Measurements from ENCODE around the gene ADORA1. TPM values are rescaled to one million over a fixed set of nuclear protein-coding genes. Genes with fewer than 3 reads are reported as not detected.

Gene ADORA1
- polyA plus RNA-seq, 1 donor (not counting 4 experiments of a cell fraction or from before 2014, with no cell fraction given): 0.09 TPM

GRCh38 chr1:203201516-203202205, 74.1 kb downstream of the ADORA1 start:
- Histone ChIP-seq H3K36me3 (ENCODE audit: control insufficient read depth in 2 of 2, extremely low read depth in 1 of 2, insufficient read depth in 2 of 2, low read length in 2 of 2) (no peaks in the 10 kb centered on the region), H3K4me1 (ENCODE audit: control insufficient read depth, extremely low read depth, insufficient read depth, low read length) (no peaks in the 10 kb centered on the region), H2AFZ (ENCODE audit: control insufficient read depth, low read length) (no peak overlapping the region), H3K27ac (ENCODE audit: control insufficient read depth, insufficient read depth, low read length) (no peak overlapping the region), H3K9me1 (ENCODE audit: control insufficient read depth, extremely low read depth, insufficient read depth, low read length) (no peaks in the 10 kb centered on the region), H3K4me2 (ENCODE audit: control insufficient read depth, extremely low read depth, insufficient read depth, low read depth, low read length) (no peak overlapping the region), H3K9ac (ENCODE audit: control insufficient read depth, extremely low read depth, insufficient read depth, low read length) (no peak overlapping the region), H3K9me3 (ENCODE audit: control insufficient read depth, low read depth, low read length) (no peaks in the 10 kb centered on the region), H3K4me3 (ENCODE audit: control insufficient read depth in 2 of 3, extremely low read depth in 1 of 3, insufficient read depth in 2 of 3, low read depth in 1 of 3, low read length in 3 of 3) (no peak overlapping the region), H3K27me3 (ENCODE audit: control insufficient read depth, extremely low read depth, insufficient read depth, low read length) (peaks cover 5% of the 10 kb centered on the region), H3K79me2 (ENCODE audit: control insufficient read depth, insufficient read depth, low read length) (no peaks in the 10 kb centered on the region), H4K20me1 (ENCODE audit: control insufficient read depth, extremely low read depth, insufficient read depth, low read length) (no peaks in the 10 kb centered on the region)
- TF ChIP-seq, protein P1, sequence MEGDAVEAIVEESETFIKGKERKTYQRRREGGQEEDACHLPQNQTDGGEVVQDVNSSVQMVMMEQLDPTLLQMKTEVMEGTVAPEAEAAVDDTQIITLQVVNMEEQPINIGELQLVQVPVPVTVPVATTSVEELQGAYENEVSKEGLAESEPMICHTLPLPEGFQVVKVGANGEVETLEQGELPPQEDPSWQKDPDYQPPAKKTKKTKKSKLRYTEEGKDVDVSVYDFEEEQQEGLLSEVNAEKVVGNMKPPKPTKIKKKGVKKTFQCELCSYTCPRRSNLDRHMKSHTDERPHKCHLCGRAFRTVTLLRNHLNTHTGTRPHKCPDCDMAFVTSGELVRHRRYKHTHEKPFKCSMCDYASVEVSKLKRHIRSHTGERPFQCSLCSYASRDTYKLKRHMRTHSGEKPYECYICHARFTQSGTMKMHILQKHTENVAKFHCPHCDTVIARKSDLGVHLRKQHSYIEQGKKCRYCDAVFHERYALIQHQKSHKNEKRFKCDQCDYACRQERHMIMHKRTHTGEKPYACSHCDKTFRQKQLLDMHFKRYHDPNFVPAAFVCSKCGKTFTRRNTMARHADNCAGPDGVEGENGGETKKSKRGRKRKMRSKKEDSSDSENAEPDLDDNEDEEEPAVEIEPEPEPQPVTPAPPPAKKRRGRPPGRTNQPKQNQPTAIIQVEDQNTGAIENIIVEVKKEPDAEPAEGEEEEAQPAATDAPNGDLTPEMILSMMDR (optimal IDR thresholded peaks at IDR 0.05 in 1 of 3, IDR thresholded peaks at IDR 0.05 in 1 of 3, conservative IDR thresholded peaks at IDR 0.05 in 1 of 3; ENCODE audit: extremely low read depth in 1 of 3, insufficient read depth in 2 of 3, low read length in 3 of 3): no peak
- TF ChIP-seq EZH2 (IDR thresholded peaks at IDR 0.05; ENCODE audit: low read length): no peak
- dilution Hi-C loops (cut with MboI; ENCODE audit: extremely low pct_ligation_motif_present, low sequenced_read_pairs): no loop called here
- no peak for FAIRE-seq
- no peak for DNase-seq (ENCODE audit: low read depth, low spot score)

GRCh38 chr1:203202431-203203245, 75.1 kb downstream of the ADORA1 start:
- H3K9me3 ChIP-seq (ENCODE audit: control insufficient read depth, low read depth, low read length): no peaks in the 10 kb centered on the region
- H3K4me1 ChIP-seq (ENCODE audit: control insufficient read depth, extremely low read depth, insufficient read depth, low read length): no peaks in the 10 kb centered on the region
- dilution Hi-C loops (cut with MboI; ENCODE audit: extremely low pct_ligation_motif_present, low sequenced_read_pairs): no loop called here
- no peaks in the 10 kb centered on the region for H3K9me1 ChIP-seq (ENCODE audit: control insufficient read depth, extremely low read depth, insufficient read depth, low read length)
- no peak overlapping the region for H3K27ac ChIP-seq (ENCODE audit: control insufficient read depth, insufficient read depth, low read length)
- H3K27me3 ChIP-seq (ENCODE audit: control insufficient read depth, extremely low read depth, insufficient read depth, low read length): peaks cover 5% of the 10 kb centered on the region
- TF ChIP-seq EZH2 (IDR thresholded peaks at IDR 0.05; ENCODE audit: low read length): no peak
- TF ChIP-seq, protein P1 (optimal IDR thresholded peaks at IDR 0.05 in 1 of 3, IDR thresholded peaks at IDR 0.05 in 1 of 3, conservative IDR thresholded peaks at IDR 0.05 in 1 of 3; ENCODE audit: extremely low read depth in 1 of 3, insufficient read depth in 2 of 3, low read length in 3 of 3): no peak
- DNase-seq (ENCODE audit: low read depth, low spot score) (no peak), FAIRE-seq (no peak)
- no peaks in the 10 kb centered on the region for H4K20me1 ChIP-seq (ENCODE audit: control insufficient read depth, extremely low read depth, insufficient read depth, low read length)
- H3K4me2 ChIP-seq (ENCODE audit: control insufficient read depth, extremely low read depth, insufficient read depth, low read depth, low read length): no peak overlapping the region
- H3K79me2 ChIP-seq (ENCODE audit: control insufficient read depth, insufficient read depth, low read length): no peaks in the 10 kb centered on the region
- no peak overlapping the region for H2AFZ ChIP-seq (ENCODE audit: control insufficient read depth, low read length)
- H3K4me3 ChIP-seq (ENCODE audit: control insufficient read depth in 2 of 3, extremely low read depth in 1 of 3, insufficient read depth in 2 of 3, low read depth in 1 of 3, low read length in 3 of 3): no peak overlapping the region
- H3K36me3 ChIP-seq (ENCODE audit: control insufficient read depth in 2 of 2, extremely low read depth in 1 of 2, insufficient read depth in 2 of 2, low read length in 2 of 2): no peaks in the 10 kb centered on the region
- no peak overlapping the region for H3K9ac ChIP-seq (ENCODE audit: control insufficient read depth, extremely low read depth, insufficient read depth, low read length)
